ENCODE data around the gene AP4B1. TPM values are rescaled to one million over a fixed set of nuclear protein-coding genes. Genes with fewer than 3 reads are reported as not detected.

The AP4B1 gene
- total RNA-seq, 8 experiments from 2014 or later = 15.3 to 45.2 (median 24.7) TPM

- H3K27ac ChIP-seq = peak overlapping the region; percentile 88 to 90
- 8 to 100% (median 37%) methylated on average over 1 to 7 of the region's 7 CpGs for WGBS, 10 experiments
- ATAC-seq (replicated peaks in 6 of 8) = no peak
- H3K4me1 ChIP-seq (replicated peaks in 1 of 2) = peaks cover 10 to 14% of the 10 kb centered on the region in 2 donors
- in situ Hi-C loops (cut with MboI; ENCODE audit: low pct_unique_long_range_greater_than_20kb in 2 of 9, low sequenced_read_pairs in 9 of 9, unreplicated experiment in 9 of 9) = loop anchor here in 1 of 9 experiments (25.0 kb wide), 1 partner anchor 91 kb away; the partner anchor contains the start of gene RSBN1
- peak overlapping the region; percentile 48 to 71 (median 58) for H3K4me3 ChIP-seq
Observed at GRCh38 chr1:113903501-113904292, 902 bp downstream of the AP4B1 start.

- no peak overlapping the region for H3K4me3 ChIP-seq
- H3K4me1 ChIP-seq (replicated peaks in 1 of 2) = peaks cover 9 to 12% of the 10 kb centered on the region in 2 donors
- no peak overlapping the region for H3K27ac ChIP-seq
- 75 to 100% (median 91%) methylated on average over 1 to 3 of the region's 3 CpGs; no CpG with 5 or more reads in 1 of the 10 experiments for WGBS, 10 experiments
- ATAC-seq (replicated peaks in 6 of 8) = no peak
- in situ Hi-C loops (cut with MboI; ENCODE audit: low pct_unique_long_range_greater_than_20kb in 2 of 9, low sequenced_read_pairs in 9 of 9, unreplicated experiment in 9 of 9) = loop anchor here in 1 of 9 experiments (25.0 kb wide), 1 partner anchor 89 kb away; the partner anchor contains the start of gene RSBN1
Observed at GRCh38 chr1:113901191-113901590, 3.4 kb downstream of the AP4B1 start.

- H3K27ac ChIP-seq = no peak overlapping the region
- no peak overlapping the region for H3K4me3 ChIP-seq
- in situ Hi-C loops (cut with MboI; ENCODE audit: low pct_unique_long_range_greater_than_20kb in 2 of 9, low sequenced_read_pairs in 9 of 9, unreplicated experiment in 9 of 9) = no loop called here
- no peak for ATAC-seq (replicated peaks in 6 of 8)
- H3K4me1 ChIP-seq (replicated peaks in 1 of 2) = peaks cover 8% of the 10 kb centered on the region in 2 donors
Observed at GRCh38 chr1:113899111-113899510, 5.5 kb downstream of the AP4B1 start.

DNA sequence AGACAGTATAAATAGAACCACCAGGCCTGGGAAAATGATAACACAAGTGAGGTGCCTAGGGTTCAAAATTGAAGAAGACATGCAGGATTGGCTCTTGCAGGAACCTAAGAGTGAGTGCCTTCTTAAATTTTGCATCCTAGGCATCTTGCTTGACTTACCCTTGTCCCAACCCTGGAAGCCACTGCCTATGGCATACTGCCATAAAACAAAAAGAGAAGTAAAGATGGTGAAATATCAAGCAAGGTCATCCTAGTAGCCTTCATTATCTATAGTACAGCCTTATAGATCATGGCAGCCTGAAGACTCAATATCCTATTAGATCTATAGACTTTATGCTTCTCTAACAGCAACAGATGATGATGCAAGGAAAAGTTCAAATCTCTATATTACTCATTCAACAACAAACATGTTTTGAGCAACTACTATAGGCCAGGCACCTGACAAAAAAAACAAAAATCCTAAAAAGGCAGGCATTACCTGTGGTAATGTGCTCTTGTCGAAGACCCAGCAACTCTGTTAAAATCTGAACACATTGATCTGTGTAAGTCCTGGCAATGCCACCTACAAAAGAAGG, 6.3 kb downstream of the AP4B1 start:
- Histone ChIP-seq H3K4me3 (no peak overlapping the region), H3K4me1 (replicated peaks in 1 of 2) (peaks cover 2 to 3% of the 10 kb centered on the region in 2 donors), H3K27ac (no peak overlapping the region)
- in situ Hi-C loops (cut with MboI; ENCODE audit: low pct_unique_long_range_greater_than_20kb in 2 of 9, low sequenced_read_pairs in 9 of 9, unreplicated experiment in 9 of 9) = no loop called here
- WGBS, 10 experiments = 89 to 100% (median 100%) methylated on average over 1 of the region's 1 CpG; no CpG with 5 or more reads in 2 of the 10 experiments
- ATAC-seq (replicated peaks in 6 of 8) = no peak

- 72 to 100% (median 88%) methylated on average over 1 to 8 of the region's 8 CpGs; no CpG with 5 or more reads in 2 of the 10 experiments for WGBS, 10 experiments
- Histone ChIP-seq H3K4me3 (no peak overlapping the region), H3K27ac (no peak overlapping the region), H3K4me1 (replicated peaks in 1 of 2) (no peaks in the 10 kb centered on the region)
- no peak for ATAC-seq (replicated peaks in 6 of 8)
- in situ Hi-C loops (cut with MboI; ENCODE audit: low pct_unique_long_range_greater_than_20kb in 2 of 9, low sequenced_read_pairs in 9 of 9, unreplicated experiment in 9 of 9) = no loop called here
Observed at GRCh38 chr1:113895961-113896360, 8.6 kb downstream of the AP4B1 start.

DNA sequence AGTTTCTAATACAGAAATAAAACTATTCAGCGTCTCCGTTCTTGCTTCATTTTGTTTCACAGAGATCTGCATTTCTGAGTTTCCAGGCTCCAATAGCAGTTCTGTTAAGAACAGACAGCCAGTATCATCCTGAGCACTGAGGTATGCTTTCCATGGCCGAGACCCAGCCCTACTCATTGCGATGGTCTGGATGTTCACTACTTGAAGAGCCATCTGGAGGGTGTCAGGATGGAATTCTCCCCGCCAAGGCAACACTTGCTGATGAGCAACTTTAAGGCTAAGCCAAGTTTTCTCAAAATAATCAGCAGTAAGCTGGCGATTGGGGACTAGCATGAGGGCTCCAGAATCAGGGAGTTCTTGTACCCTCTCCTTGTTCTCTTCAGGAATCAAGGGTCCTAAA, 9.5 kb downstream of the AP4B1 start:
- 67 to 100% (median 92%) methylated on average over 1 to 6 of the region's 6 CpGs; no CpG with 5 or more reads in 1 of the 10 experiments for WGBS, 10 experiments

GRCh38 chr1:113893267-113893666, 11.3 kb downstream of the AP4B1 start:
- WGBS, 10 experiments = 44 to 100% (median 93%) methylated on average over 1 to 3 of the region's 3 CpGs; no CpG with 5 or more reads in 2 of the 10 experiments
- H3K4me1 ChIP-seq (replicated peaks in 1 of 2) = no peaks in the 10 kb centered on the region
- H3K4me3 ChIP-seq = no peak overlapping the region
- no peak overlapping the region for H3K27ac ChIP-seq
- ATAC-seq (replicated peaks in 6 of 8) = no peak
- in situ Hi-C loops (cut with MboI; ENCODE audit: low pct_unique_long_range_greater_than_20kb in 2 of 9, low sequenced_read_pairs in 9 of 9, unreplicated experiment in 9 of 9) = no loop called here

More for the DNA sequence above, 9.5 kb downstream of the AP4B1 start:
- Histone ChIP-seq H3K27ac (no peak overlapping the region), H3K4me3 (no peak overlapping the region), H3K4me1 (replicated peaks in 1 of 2) (no peaks in the 10 kb centered on the region)
- ATAC-seq (replicated peaks in 6 of 8) = no peak
- in situ Hi-C loops (cut with MboI; ENCODE audit: low pct_unique_long_range_greater_than_20kb in 2 of 9, low sequenced_read_pairs in 9 of 9, unreplicated experiment in 9 of 9) = no loop called here

DNA sequence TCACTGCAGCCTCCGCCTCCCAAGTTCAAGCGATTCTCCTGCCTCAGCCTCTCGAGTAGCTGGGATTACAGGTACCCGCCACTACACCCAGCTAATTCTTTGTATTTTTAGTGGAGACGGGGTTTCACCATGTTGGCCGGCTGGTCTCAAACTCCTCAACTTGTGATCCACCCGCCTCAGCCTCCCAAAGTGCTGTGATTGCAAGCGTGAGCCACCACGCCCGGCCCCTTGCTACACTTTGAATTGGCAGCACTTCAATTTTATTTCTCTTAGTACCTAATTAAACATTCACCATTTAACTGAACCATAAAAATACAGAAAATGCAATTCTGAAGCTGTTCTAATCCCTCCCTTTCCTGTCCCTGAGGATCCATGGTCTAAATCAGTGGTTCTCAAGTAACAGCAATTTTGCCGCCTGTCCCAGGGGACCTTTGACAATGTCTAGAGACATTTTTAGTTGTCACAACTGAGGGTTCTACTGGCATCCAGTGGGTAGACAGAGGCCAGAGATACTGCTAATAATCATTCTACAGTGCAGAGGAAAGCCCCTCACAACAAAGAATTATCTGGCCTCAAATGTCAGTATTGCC, 12.9 kb downstream of the AP4B1 start:
- Histone ChIP-seq H3K4me1 (replicated peaks in 1 of 2) (no peaks in the 10 kb centered on the region), H3K4me3 (no peak overlapping the region), H3K27ac (no peak overlapping the region)
- in situ Hi-C loops (cut with MboI; ENCODE audit: low pct_unique_long_range_greater_than_20kb in 2 of 9, low sequenced_read_pairs in 9 of 9, unreplicated experiment in 9 of 9) = no loop called here
- no peak for ATAC-seq (replicated peaks in 6 of 8)
- 89 to 100% (median 95%) methylated on average over 1 to 11 of the region's 11 CpGs; no CpG with 5 or more reads in 2 of the 10 experiments for WGBS, 10 experiments

GRCh38 chr1:113890816-113891215, 13.8 kb downstream of the AP4B1 start:
- no peak overlapping the region for H3K4me3 ChIP-seq
- ATAC-seq (replicated peaks in 6 of 8) = no peak
- no peak overlapping the region for H3K27ac ChIP-seq
- 0 to 100% (median 40%) methylated on average over 1 to 2 of the region's 2 CpGs; no CpG with 5 or more reads in 2 of the 10 experiments for WGBS, 10 experiments
- in situ Hi-C loops (cut with MboI; ENCODE audit: low pct_unique_long_range_greater_than_20kb in 2 of 9, low sequenced_read_pairs in 9 of 9, unreplicated experiment in 9 of 9) = no loop called here
- H3K4me1 ChIP-seq (replicated peaks in 1 of 2) = no peaks in the 10 kb centered on the region

GRCh38 chr1:113887402-113888175, 17.0 kb downstream of the AP4B1 start, which contains the start of gene BCL2L15:
Gene BCL2L15, minus strand, starts transcription at chr1:113887581. Its CDS starts 206 bp downstream, at chr1:113887375.
- Histone ChIP-seq H3K4me1 (replicated peaks in 1 of 2) (no peaks in the 10 kb centered on the region), H3K27ac (no peak within 1 kb of the TSS), H3K4me3 (no peak within 1 kb of the TSS)
- 51 to 92% (median 68%) methylated on average over 1 to 6 of the region's 6 CpGs for WGBS, 10 experiments
- ATAC-seq (replicated peaks in 6 of 8) = peak in 1 of 8 experiments; percentile 25
- in situ Hi-C loops (cut with MboI; ENCODE audit: low pct_unique_long_range_greater_than_20kb in 2 of 9, low sequenced_read_pairs in 9 of 9, unreplicated experiment in 9 of 9) = no loop called here

DNA sequence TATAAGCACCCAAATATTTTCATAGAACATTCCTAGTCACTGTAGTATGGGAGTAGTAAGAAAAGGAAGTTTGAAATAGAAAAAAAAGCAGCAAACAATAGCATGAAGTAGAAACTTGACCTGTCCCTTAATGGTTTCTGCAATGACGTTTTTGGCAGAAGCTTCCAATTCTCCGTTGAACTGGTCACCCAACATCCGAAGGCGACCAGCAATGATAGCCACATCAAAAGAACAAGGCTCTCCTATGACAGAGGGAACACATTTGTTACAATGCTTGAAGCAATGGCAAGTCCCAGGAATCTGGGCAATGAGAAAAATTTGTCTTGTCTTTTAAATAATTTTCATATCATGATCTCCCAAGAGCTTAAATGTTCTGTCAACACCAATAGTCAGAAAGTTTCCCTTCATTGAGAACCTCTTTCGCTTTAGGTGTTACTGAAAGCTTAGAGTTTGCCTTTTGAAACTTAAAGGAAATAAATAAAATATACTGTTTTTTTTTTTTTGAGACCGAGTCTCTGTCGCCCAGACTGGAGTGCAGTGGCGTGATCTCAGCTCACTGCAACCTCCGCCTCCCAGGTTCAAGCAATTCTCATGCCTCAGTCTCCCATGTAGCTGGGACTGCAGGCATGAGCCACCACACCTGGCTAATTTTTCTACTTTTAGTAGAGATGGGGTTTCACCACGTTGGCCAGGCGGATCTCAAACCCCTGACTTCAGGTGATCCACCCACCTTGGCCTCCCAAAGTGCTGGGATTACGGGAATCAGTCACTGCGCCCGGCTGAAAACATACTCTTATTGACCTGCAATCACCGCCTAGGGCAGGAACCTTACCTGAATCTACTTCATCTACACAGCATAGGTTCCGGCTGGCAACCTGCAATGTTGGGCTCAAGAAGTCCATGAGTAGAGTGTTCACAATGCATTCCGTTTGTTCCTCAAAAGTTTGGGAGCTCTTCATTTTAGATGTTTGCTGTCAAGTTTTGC, 17.9 kb downstream of the AP4B1 start:
- no peak for ATAC-seq (replicated peaks in 6 of 8)
- H3K4me3 ChIP-seq = no peak overlapping the region
- in situ Hi-C loops (cut with MboI; ENCODE audit: low pct_unique_long_range_greater_than_20kb in 2 of 9, low sequenced_read_pairs in 9 of 9, unreplicated experiment in 9 of 9) = no loop called here
- WGBS, 10 experiments = 43 to 100% (median 92%) methylated on average over 1 to 17 of the region's 17 CpGs
- H3K27ac ChIP-seq = no peak overlapping the region
- no peaks in the 10 kb centered on the region for H3K4me1 ChIP-seq (replicated peaks in 1 of 2)

- 50 to 100% (median 93%) methylated on average over 1 to 2 of the region's 2 CpGs; no CpG with 5 or more reads in 2 of the 10 experiments for WGBS, 10 experiments
- in situ Hi-C loops (cut with MboI; ENCODE audit: low pct_unique_long_range_greater_than_20kb in 2 of 9, low sequenced_read_pairs in 9 of 9, unreplicated experiment in 9 of 9) = no loop called here
- ATAC-seq (replicated peaks in 6 of 8) = no peak
- H3K4me3 ChIP-seq = no peak overlapping the region
- H3K27ac ChIP-seq = no peak overlapping the region
- H3K4me1 ChIP-seq (replicated peaks in 1 of 2) = no peaks in the 10 kb centered on the region
Observed at GRCh38 chr1:113881661-113882060, 22.9 kb downstream of the AP4B1 start.
